Measurements from ENCODE around the gene CARMIL3.

DNA sequence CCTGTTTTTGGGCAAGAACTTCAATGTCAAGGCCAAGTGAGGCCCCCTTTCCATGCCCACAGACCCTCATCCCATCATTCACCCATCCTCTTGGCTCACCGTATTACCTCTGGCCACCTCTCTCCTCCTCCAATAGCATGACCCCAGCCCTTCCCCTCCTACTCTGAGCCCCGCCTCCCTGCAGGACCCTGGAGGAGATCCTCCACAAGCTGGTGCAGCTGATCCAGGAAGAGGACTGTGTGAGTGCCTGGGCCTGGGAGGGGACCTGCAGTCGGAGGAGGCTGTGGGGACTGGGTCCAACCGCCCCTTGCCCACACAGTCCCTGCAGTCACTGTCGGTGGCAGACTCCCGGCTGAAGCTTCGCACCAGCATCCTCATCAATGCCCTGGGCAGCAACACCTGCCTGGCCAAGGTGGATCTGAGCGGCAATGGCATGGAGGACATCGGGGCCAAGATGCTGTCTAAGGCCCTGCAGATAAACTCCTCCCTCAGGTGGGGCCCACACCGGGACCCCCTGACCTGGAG is 7.2 kb downstream of the CARMIL3 start:
- TF ChIP-seq POLR2AphosphoS5 (IDR thresholded peaks at IDR 0.05; ENCODE audit: low read depth, low read length): no peak
- TF ChIP-seq SP1 (IDR thresholded peaks at IDR 0.05; ENCODE audit: low read depth): no peak
- TF ChIP-seq EZH2phosphoT487 (IDR thresholded peaks at IDR 0.05; ENCODE audit: borderline replicate concordance): no peak
- TF ChIP-seq, protein P1, sequence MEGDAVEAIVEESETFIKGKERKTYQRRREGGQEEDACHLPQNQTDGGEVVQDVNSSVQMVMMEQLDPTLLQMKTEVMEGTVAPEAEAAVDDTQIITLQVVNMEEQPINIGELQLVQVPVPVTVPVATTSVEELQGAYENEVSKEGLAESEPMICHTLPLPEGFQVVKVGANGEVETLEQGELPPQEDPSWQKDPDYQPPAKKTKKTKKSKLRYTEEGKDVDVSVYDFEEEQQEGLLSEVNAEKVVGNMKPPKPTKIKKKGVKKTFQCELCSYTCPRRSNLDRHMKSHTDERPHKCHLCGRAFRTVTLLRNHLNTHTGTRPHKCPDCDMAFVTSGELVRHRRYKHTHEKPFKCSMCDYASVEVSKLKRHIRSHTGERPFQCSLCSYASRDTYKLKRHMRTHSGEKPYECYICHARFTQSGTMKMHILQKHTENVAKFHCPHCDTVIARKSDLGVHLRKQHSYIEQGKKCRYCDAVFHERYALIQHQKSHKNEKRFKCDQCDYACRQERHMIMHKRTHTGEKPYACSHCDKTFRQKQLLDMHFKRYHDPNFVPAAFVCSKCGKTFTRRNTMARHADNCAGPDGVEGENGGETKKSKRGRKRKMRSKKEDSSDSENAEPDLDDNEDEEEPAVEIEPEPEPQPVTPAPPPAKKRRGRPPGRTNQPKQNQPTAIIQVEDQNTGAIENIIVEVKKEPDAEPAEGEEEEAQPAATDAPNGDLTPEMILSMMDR (IDR thresholded peaks at IDR 0.05 in 2 of 3, conservative IDR thresholded peaks at IDR 0.05 in 1 of 3; ENCODE audit: borderline replicate concordance in 1 of 3, insufficient read depth in 1 of 3, low read depth in 2 of 3, low read length in 2 of 3): no peak
- TF ChIP-seq POLR2A (IDR thresholded peaks at IDR 0.05; ENCODE audit: borderline replicate concordance, extremely low read depth, insufficient read depth, insufficient read length): no peak
- no peak for TF ChIP-seq SIN3A (IDR thresholded peaks at IDR 0.05; ENCODE audit: low read depth)

Data from HCT116 (cell line).